Measurements from ENCODE around the gene CYP4F11.

The CYP4F11 gene

GRCh38 chr19:15871570-15871969 is 62.8 kb downstream of the CYP4F11 start:
- no peak for DNase-seq

DNA sequence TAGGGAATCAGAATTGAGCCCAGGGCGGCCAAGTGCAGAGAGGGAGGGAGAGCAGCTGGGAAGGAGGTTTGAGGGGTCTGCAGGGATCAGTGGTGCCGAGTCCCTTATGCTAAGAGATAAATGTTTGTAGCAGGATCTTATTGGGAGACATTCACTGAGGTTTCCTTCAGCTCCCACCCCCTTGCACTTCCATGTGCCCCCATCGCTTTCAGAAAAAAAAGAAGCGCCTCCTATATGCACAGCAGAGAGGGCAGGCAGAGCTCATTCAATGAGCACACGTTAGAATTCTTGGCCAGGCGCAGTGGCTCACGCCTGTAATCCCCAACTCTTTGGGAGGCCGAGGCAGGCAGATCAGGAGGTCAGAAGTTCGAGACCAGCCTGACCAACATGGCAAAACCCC is 64.5 kb downstream of the CYP4F11 start:
- DNase-seq: no peak

DNA sequence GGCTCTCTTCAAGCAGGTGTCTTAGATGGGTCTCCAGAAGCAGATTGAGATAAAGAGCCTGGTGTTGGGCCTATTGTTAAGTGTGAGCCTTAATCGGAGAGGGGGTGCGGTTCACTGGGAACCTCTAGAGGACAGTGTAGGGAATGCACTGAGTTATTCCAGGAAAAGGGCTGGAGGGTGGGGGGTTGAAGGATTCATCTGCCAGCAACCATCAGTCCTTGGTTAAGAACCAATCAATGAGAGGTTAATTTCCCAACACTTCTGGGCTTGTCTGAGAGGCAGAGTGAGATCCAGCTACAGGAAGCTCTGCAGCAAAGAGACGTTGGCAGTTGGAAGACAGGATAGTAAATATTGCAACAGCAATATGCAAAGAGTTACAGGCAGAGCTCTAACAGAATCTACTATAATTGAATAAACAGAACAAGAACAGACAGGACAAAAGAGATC is 65.2 kb downstream of the CYP4F11 start:
- DNase-seq: no peak

- no peak for DNase-seq
These were observed 67.7 kb downstream of the CYP4F11 start for GRCh38 chr19:15866636-15867035.

DNA sequence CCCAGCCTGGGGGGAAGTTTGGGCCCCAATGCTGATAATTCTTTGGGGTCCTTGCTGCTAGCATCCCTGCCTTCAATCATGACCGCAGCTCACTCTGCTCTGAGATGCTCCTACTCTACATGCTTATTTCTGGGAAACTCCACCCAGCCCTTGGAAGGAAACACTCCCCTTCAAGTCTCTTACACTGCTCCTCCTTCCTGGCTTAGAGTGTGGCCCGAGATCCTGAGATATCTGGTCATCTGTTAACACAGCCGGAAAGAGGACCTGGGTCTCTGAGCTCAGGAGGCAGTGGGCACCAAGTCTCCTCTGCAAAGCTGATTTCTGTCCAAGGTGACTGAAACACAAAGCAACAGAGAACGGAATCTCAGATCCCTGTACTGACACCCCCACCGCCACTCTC is 69.5 kb downstream of the CYP4F11 start:
- no peak for DNase-seq

GRCh38 chr19:15863272-15863671 is 71.1 kb downstream of the CYP4F11 start:
- no peak for DNase-seq

- DNase-seq: no peak
These were observed 71.9 kb downstream of the CYP4F11 start for GRCh38 chr19:15862444-15862843.

All from cerebellar nuclear complex (tissue), 1 donor.